Measurements from ENCODE around the gene C1GALT1. TPM values are rescaled to one million over a fixed set of nuclear protein-coding genes. Genes with fewer than 3 reads are reported as not detected.
"Not testable (repeated sequence)": the region's sequence is repeated elsewhere in the genome, so short reads cannot be mapped to it uniquely, and the experiment has no call there.

C1GALT1 gene
- total RNA-seq, 1 donor from 2014 or later = 37.2 TPM

DNA sequence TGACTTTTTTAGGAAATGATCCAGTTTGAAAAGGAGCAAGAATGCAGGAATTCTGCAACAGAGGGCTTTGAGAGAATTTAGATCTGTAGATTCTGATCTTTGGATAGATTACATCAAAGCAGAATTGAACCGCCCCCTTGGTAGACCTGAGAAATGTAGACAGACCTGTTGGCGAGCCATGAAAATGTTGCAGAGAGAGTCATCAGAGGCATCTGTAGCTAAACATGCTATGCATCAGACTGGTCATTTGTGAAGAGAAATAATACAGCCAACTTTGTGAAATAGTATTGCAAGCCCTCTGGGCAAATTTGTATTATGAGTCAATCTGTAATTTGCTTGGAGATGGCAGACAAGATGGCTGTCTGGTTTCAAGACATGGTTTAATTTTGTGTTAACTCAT, 4.3 kb upstream of the C1GALT1 start:
- no peak overlapping the region for H3K27ac Mint-ChIP-seq
- intact Hi-C loops (cut with micrococcal nuclease) = no loop called here
- H3K4me1 Mint-ChIP-seq = peaks cover 17% of the 10 kb centered on the region
- H3K27me3 Mint-ChIP-seq = no peaks in the 10 kb centered on the region
- peaks cover 7% of the 10 kb centered on the region for H3K36me3 Mint-ChIP-seq (ENCODE audit: low read depth)
- H3K4me3 Mint-ChIP-seq = no peak overlapping the region
- peaks cover 8% of the 10 kb centered on the region for H3K9me3 Mint-ChIP-seq
- no peak for DNase-seq

- H3K4me3 Mint-ChIP-seq = no peak overlapping the region
- H3K27me3 Mint-ChIP-seq = no peaks in the 10 kb centered on the region
- peaks cover 5% of the 10 kb centered on the region for H3K9me3 Mint-ChIP-seq
- peaks cover 22% of the 10 kb centered on the region for H3K4me1 Mint-ChIP-seq
- peaks cover 7% of the 10 kb centered on the region for H3K36me3 Mint-ChIP-seq (ENCODE audit: low read depth)
- DNase-seq = no peak
- intact Hi-C loops (cut with micrococcal nuclease) = no loop called here
- no peak overlapping the region for H3K27ac Mint-ChIP-seq
These were observed 3.4 kb upstream of the C1GALT1 start for GRCh38 chr7:7178906-7179305.

DNA sequence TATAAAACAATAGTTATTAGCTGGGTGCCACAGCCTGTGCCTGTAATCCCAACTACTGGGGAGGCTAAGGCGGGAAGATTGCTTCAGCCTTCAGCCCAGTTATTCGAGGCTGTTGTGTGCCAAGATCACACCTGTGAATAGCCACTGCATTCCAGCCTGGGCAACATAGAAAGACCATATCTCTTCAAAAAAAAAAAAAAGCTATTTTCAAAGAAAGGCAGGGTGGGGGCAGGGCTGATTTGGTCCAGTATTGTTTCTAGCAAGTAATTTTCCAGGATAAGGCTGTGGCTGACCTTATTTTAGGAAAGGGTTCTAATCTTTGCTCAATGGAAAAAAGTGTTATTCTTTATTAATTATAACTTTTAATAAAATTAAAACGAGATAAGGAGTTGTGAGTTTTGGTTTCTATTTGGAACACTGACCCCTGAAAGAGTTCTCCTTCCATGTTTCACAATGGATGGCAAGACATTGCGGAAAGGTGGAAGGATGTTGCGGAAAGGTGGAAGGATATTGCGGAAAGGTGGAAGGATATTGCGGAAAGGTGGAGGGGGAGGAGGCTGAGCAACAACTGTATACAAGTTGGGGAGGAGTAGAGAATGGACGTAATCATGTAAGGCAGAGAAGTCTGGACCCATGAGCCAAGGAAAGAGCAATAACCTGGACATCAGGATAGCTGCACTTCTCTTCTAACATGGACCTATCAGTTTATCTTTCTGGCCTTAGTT, 1.5 kb upstream of the C1GALT1 start:
- intact Hi-C loops (cut with micrococcal nuclease) = loop anchor here (5.0 to 10.0 kb wide), 4 partner anchors 36 to 1486 kb away; partner anchors contain the start of gene GLCCI1
- peaks cover 9% of the 10 kb centered on the region for H3K36me3 Mint-ChIP-seq (ENCODE audit: low read depth)
- H3K27ac Mint-ChIP-seq = peak overlapping the region; percentile 99
- peak overlapping the region; percentile 96 for H3K4me3 Mint-ChIP-seq
- no peak for DNase-seq
- no peaks in the 10 kb centered on the region for H3K27me3 Mint-ChIP-seq
- H3K9me3 Mint-ChIP-seq = no peaks in the 10 kb centered on the region
- peaks cover 31% of the 10 kb centered on the region for H3K4me1 Mint-ChIP-seq

DNA sequence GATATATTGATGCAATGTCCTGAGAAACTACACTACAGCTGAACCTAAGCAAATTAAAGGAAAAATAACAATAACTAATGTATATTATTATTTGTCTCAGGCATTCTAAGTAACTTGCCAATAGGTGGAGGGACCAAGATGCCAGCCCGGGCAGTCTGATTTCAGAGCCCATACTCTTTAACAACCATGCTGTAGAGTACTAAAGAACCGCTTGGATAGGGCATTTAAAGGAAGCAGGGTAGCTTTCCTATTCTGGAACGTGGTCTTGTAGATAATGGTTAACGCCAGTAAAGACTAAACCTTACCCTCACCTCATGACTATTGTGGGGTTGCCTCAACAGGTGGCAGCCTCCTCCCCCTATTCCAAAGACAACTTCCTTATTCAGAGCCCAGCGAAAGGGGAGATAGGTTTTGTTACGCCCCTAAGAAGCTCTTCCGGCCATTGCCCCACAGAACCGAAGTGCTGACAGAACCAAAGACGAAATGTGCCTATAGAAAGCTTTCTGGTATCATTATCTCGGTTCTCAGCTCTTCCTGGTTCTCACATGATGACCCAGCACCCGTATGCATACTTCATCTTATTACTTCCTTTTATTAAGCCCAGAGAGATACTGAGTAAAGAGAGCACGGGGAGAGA, 707 bp upstream of the C1GALT1 start:
- peak overlapping the region; percentile 99 for H3K27ac Mint-ChIP-seq
- intact Hi-C loops (cut with micrococcal nuclease) = loop anchor here (1.0 to 10.0 kb wide), 10 partner anchors 19 to 1487 kb away; partner anchors contain the start of genes GLCCI1, MIOS and UMAD1
- H3K4me1 Mint-ChIP-seq = peaks cover 33% of the 10 kb centered on the region
- H3K27me3 Mint-ChIP-seq = no peaks in the 10 kb centered on the region
- no peaks in the 10 kb centered on the region for H3K9me3 Mint-ChIP-seq
- DNase-seq = peak; percentile 86
- peak overlapping the region; percentile 96 for H3K4me3 Mint-ChIP-seq
- peaks cover 9% of the 10 kb centered on the region for H3K36me3 Mint-ChIP-seq (ENCODE audit: low read depth)

GRCh38 chr7:7183061-7183837, 905 bp downstream of the C1GALT1 start:
- Mint-ChIP-seq H3K9me3 (no peaks in the 10 kb centered on the region), H3K4me1 (peaks cover 27% of the 10 kb centered on the region), H3K36me3 (ENCODE audit: low read depth) (peaks cover 9% of the 10 kb centered on the region), H3K4me3 (peak overlapping the region; percentile 96), H3K27me3 (no peaks in the 10 kb centered on the region), H3K27ac (peak overlapping the region; percentile 99)
- intact Hi-C loops (cut with micrococcal nuclease) = loop anchor here (2.0 to 10.0 kb wide), 6 partner anchors 18 to 1488 kb away; partner anchors contain the start of gene GLCCI1
- peak; percentile 86 for DNase-seq

DNA sequence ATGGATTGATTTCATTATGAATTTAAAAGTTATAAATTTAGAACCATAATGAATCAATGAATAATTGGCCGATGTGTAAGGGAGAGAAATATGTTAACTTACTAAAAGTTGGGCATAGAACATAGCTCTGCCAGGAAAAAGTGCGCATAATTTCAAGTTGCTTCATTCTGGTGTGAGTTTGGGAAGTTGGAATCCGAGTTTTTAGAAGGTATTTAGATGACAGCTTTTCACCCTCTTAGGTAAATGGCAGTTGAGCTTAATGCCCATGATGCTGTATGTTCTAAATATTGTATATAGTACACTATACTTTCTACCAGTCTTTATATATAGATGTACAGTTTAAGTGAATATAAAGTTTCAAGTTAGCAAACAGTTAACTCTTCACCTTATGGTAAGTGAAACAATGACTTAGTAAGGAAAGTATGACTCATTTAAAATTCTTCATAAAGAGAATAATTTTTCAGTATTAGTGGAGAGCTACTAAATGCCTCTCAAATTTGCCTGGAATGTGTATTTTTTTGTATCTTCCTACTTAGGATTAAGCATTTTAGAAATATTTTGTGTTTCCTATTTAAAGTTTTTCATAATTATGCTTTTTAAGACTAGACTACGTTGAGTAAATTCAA, 1.6 kb downstream of the C1GALT1 start:
- Mint-ChIP-seq H3K9me3 (no peaks in the 10 kb centered on the region), H3K27me3 (no peaks in the 10 kb centered on the region), H3K4me3 (peak overlapping the region; percentile 96), H3K4me1 (peaks cover 29% of the 10 kb centered on the region), H3K27ac (peak overlapping the region; percentile 95), H3K36me3 (ENCODE audit: low read depth) (peaks cover 12% of the 10 kb centered on the region)
- DNase-seq = no peak
- intact Hi-C loops (cut with micrococcal nuclease) = loop anchor here (1.0 to 10.0 kb wide), 8 partner anchors 9 to 1489 kb away; partner anchors contain the start of gene GLCCI1

GRCh38 chr7:7185371-7185989, 3.1 kb downstream of the C1GALT1 start:
- DNase-seq = no peak
- H3K27me3 Mint-ChIP-seq = no peaks in the 10 kb centered on the region
- peaks cover 17% of the 10 kb centered on the region for H3K36me3 Mint-ChIP-seq (ENCODE audit: low read depth)
- intact Hi-C loops (cut with micrococcal nuclease) = loop anchor here (2.0 to 10.0 kb wide), 2 partner anchors 587 to 1491 kb away; no protein-coding TSS in a partner anchor
- H3K27ac Mint-ChIP-seq = no peak overlapping the region
- no peaks in the 10 kb centered on the region for H3K9me3 Mint-ChIP-seq
- peaks cover 29% of the 10 kb centered on the region for H3K4me1 Mint-ChIP-seq
- H3K4me3 Mint-ChIP-seq = no peak overlapping the region

DNA sequence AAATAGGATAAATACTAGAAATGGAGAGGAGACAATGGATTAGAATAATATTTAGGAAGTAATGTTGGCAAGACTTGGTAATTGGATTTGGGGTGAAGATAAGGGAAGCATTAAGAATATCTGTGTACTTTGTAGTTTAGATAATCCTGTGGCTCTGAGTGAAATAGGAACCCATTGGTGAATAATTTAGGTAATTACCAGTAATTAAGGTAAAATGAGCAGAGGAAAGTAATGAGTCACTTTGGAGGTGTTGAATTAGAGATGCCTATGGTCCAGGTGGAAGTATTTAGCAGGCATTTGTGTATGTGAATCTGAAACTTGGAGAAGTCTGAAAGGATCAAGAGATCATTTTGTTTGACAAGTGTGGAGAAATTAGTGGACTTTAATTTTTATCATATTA, 5.7 kb downstream of the C1GALT1 start:
- Mint-ChIP-seq H3K27me3 (no peaks in the 10 kb centered on the region), H3K36me3 (ENCODE audit: low read depth) (peaks cover 37% of the 10 kb centered on the region), H3K27ac (no peak overlapping the region), H3K4me3 (no peak overlapping the region), H3K4me1 (peaks cover 30% of the 10 kb centered on the region), H3K9me3 (peaks cover 11% of the 10 kb centered on the region)
- no peak for DNase-seq
- intact Hi-C loops (cut with micrococcal nuclease) = loop anchor here (10.0 kb wide), 1 partner anchor 1493 kb away; no protein-coding TSS in a partner anchor

DNA sequence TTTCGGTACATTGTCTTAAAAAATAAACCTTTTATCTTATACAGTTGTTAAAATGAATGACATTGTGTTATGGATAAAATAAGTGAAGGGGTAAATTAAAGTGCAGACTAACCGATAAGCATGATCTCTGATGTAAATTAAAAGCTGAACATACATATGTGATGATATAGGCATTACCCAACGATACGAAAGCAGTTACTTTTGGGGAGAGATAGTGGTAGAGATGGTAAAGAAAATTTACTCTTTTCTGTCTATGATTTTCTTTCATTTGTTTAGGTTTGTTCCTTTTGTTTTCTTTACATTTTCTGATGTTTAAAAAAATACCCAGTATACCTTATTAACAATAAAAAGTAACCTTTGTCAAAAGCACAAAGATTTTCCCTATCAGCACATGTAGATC, 6.4 kb downstream of the C1GALT1 start:
- H3K4me3 Mint-ChIP-seq = no peak overlapping the region
- peaks cover 40% of the 10 kb centered on the region for H3K36me3 Mint-ChIP-seq (ENCODE audit: low read depth)
- DNase-seq = no peak
- intact Hi-C loops (cut with micrococcal nuclease) = loop anchor here (10.0 kb wide), 1 partner anchor 1494 kb away; no protein-coding TSS in a partner anchor
- H3K9me3 Mint-ChIP-seq = peaks cover 17% of the 10 kb centered on the region
- peaks cover 33% of the 10 kb centered on the region for H3K4me1 Mint-ChIP-seq
- no peak overlapping the region for H3K27ac Mint-ChIP-seq
- H3K27me3 Mint-ChIP-seq = no peaks in the 10 kb centered on the region

DNA sequence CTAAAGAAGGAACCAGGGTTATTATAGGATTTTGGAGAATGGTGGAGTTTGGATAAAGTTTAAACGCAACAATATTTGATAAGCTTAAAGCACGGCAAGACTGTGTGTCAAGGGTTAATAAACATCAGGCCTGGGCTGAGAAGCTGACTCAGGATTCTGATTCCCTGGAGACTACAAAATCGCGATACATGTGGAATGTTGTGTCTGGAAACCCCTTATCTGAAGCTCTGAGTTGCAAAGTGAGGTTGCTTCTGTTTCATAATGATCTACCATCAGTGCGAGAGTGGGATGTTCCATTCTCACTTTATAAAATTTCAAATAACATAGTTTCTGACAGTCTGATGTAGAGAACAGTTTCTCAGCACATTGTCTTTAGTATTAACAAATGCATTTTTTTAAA, 7.8 kb downstream of the C1GALT1 start:
- no peak for DNase-seq
- Mint-ChIP-seq H3K4me1 (peaks cover 37% of the 10 kb centered on the region), H3K27me3 (no peaks in the 10 kb centered on the region), H3K4me3 (no peak overlapping the region), H3K9me3 (peaks cover 24% of the 10 kb centered on the region), H3K36me3 (ENCODE audit: low read depth) (peaks cover 39% of the 10 kb centered on the region), H3K27ac (no peak overlapping the region)
- intact Hi-C loops (cut with micrococcal nuclease) = no loop called here

DNA sequence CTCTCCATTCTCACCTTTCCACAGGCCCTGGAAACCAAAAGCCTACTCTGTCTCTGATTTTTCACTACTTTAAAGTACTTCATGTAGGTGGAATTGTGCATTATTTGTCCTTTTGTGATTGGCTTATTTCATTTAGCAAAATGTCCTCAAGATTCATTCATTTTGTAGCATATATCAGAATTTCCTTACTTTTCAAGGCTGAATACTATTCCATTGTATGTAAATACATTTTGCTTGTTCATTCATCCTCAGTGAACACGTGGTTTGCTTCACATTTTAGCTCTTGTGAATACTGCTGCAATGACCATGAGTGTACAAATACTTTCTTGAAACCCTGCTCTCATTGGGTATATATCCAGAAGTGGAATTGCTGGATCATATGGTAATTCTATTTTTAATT, 8.8 kb downstream of the C1GALT1 start:
- H3K4me3 Mint-ChIP-seq = no peak overlapping the region
- peaks cover 41% of the 10 kb centered on the region for H3K36me3 Mint-ChIP-seq (ENCODE audit: low read depth)
- peaks cover 35% of the 10 kb centered on the region for H3K4me1 Mint-ChIP-seq
- no peaks in the 10 kb centered on the region for H3K27me3 Mint-ChIP-seq
- H3K9me3 Mint-ChIP-seq = peaks cover 28% of the 10 kb centered on the region
- DNase-seq = no peak
- H3K27ac Mint-ChIP-seq = no peak overlapping the region
- intact Hi-C loops (cut with micrococcal nuclease) = no loop called here

- Mint-ChIP-seq H3K4me1 (peaks cover 39% of the 10 kb centered on the region), H3K4me3 (peak overlapping the region; percentile 65), H3K27ac (peak overlapping the region; percentile 75)
These were observed 10.7 kb downstream of the C1GALT1 start for GRCh38 chr7:7192798-7193788.

More at GRCh38 chr7:7192798-7193788, 10.7 kb downstream of the C1GALT1 start:
- Mint-ChIP-seq H3K9me3 (peaks cover 32% of the 10 kb centered on the region), H3K36me3 (ENCODE audit: low read depth) (peaks cover 58% of the 10 kb centered on the region)
- intact Hi-C loops (cut with micrococcal nuclease) = loop anchor here (1.0 kb wide), 2 partner anchors 8 to 9 kb away; no protein-coding TSS in a partner anchor
- DNase-seq = peak; percentile 69
- H3K27me3 Mint-ChIP-seq = not testable (repeated sequence)
